ENCODE results near the gene QRICH1.

The QRICH1 gene

GRCh38 chr3:49093853-49094767, at the start of gene QRICH1:
Gene QRICH1 (minus strand): TSS chr3:49094071. CDS start chr3:49077017, 17,054 bp downstream.
- DNase-seq (ENCODE audit: low read depth in 2 of 2) = peak; percentile 90 to 94

- DNase-seq (ENCODE audit: low read depth in 2 of 2) = no peak
These were observed 46.2 kb upstream of the QRICH1 start for GRCh38 chr3:49140080-49140479.

- DNase-seq (ENCODE audit: low read depth in 2 of 2) = no peak
These were observed 41.6 kb upstream of the QRICH1 start for GRCh38 chr3:49135499-49135898.

- no peak for DNase-seq (ENCODE audit: low read depth in 2 of 2)
These were observed 40.8 kb upstream of the QRICH1 start for GRCh38 chr3:49134471-49135265.

- no peak for DNase-seq (ENCODE audit: low read depth in 2 of 2)
These were observed 39.5 kb upstream of the QRICH1 start for GRCh38 chr3:49133226-49133951.

- DNase-seq (ENCODE audit: low read depth in 2 of 2) = no peak
These were observed 38.8 kb upstream of the QRICH1 start, which contains the start of gene LAMB2 for GRCh38 chr3:49132437-49133225. Gene LAMB2 (minus strand): TSS chr3:49133050. CDS start chr3:49132867, 183 bp downstream.

- no peak for DNase-seq (ENCODE audit: low read depth in 2 of 2)
These were observed 38.2 kb upstream of the QRICH1 start for GRCh38 chr3:49132073-49132436.

GRCh38 chr3:49131576-49131975, 37.7 kb upstream of the QRICH1 start:
- no peak for DNase-seq (ENCODE audit: low read depth in 2 of 2)

- DNase-seq (ENCODE audit: low read depth in 2 of 2) = no peak
These were observed 37.2 kb upstream of the QRICH1 start for GRCh38 chr3:49131040-49131439.

GRCh38 chr3:49124991-49125670, 31.3 kb upstream of the QRICH1 start:
- DNase-seq (ENCODE audit: low read depth in 2 of 2) = no peak

GRCh38 chr3:49124203-49124602, 30.3 kb upstream of the QRICH1 start:
- no peak for DNase-seq (ENCODE audit: low read depth in 2 of 2)

GRCh38 chr3:49123687-49124086, 29.8 kb upstream of the QRICH1 start:
- DNase-seq (ENCODE audit: low read depth in 2 of 2) = no peak

- DNase-seq (ENCODE audit: low read depth in 2 of 2) = no peak
These were observed 29.1 kb upstream of the QRICH1 start for GRCh38 chr3:49122886-49123545.

- DNase-seq (ENCODE audit: low read depth in 2 of 2) = no peak
These were observed 28.6 kb upstream of the QRICH1 start for GRCh38 chr3:49122451-49122850.

GRCh38 chr3:49122022-49122421, 28.2 kb upstream of the QRICH1 start:
- DNase-seq (ENCODE audit: low read depth in 2 of 2) = no peak

- DNase-seq (ENCODE audit: low read depth in 2 of 2) = no peak
These were observed 27.4 kb upstream of the QRICH1 start for GRCh38 chr3:49121132-49121736.

GRCh38 chr3:49120438-49121131, 26.7 kb upstream of the QRICH1 start, which contains the start of gene USP19:
Gene USP19 (minus strand): TSS chr3:49120823. CDS start chr3:49119145, 1,678 bp downstream.
- DNase-seq (ENCODE audit: low read depth in 2 of 2) = peak; percentile 85 to 92

GRCh38 chr3:49120096-49120437, 26.2 kb upstream of the QRICH1 start:
- no peak for DNase-seq (ENCODE audit: low read depth in 2 of 2)

GRCh38 chr3:49119439-49119838, 25.6 kb upstream of the QRICH1 start:
- DNase-seq (ENCODE audit: low read depth in 2 of 2) = no peak

Measured in stimulated activated CD8-positive, alpha-beta memory T cell treated with anti-CD3 and anti-CD28 coated beads, Interleukin-7, amount 100 ng/mL, for 4 hours (primary cell).